Activated CD4-positive, alpha-beta T cell treated with anti-CD3 and anti-CD28 coated beads for 36 hours (primary cell): ENCODE results near the gene HS3ST4. TPM values are rescaled to one million over a fixed set of nuclear protein-coding genes. Genes with fewer than 3 reads are reported as not detected.
"Not testable (repeated sequence)": the region's sequence is repeated elsewhere in the genome, so short reads cannot be mapped to it uniquely, and the experiment has no call there.

Experiments used
- ATAC-seq: fragments of 200-7000 bp; cut with Tn5 transposase; one replicate; pipeline ENCODE4 v1.10.0; 2021; ENCODE audit warnings: mild to moderate bottlenecking, moderate library complexity
- CTCF ChIA-PET: fragments of 350-600 bp; sonication (Branson Sonifier 250); formaldehyde crosslinking; loops from one replicate; lab custom pipeline; 2021; ENCODE audit warnings: antibody characterized with exemption; lab: Charles Lee
- POLR2A ChIA-PET: fragments of 350-600 bp; sonication (Branson Sonifier 250); formaldehyde crosslinking; loops from one replicate; lab custom pipeline; 2021; ENCODE audit warnings: antibody characterized with exemption, inconsistent platforms; lab: Charles Lee
- DNase-seq: peaks from one replicate; pipeline ENCODE4 v3.0.0-alpha.2; 2020
- H3K27ac Mint-ChIP-seq: one replicate; pipeline ENCODE4 v1.8.0; 2021; ENCODE audit warnings: mixed read lengths
- H3K27me3 Mint-ChIP-seq: one replicate; pipeline ENCODE4 v1.8.0; 2021; ENCODE audit warnings: mixed read lengths
- H3K36me3 Mint-ChIP-seq: one replicate; pipeline ENCODE4 v1.8.0; 2021; ENCODE audit warnings: low read depth, mixed read lengths
- H3K4me1 Mint-ChIP-seq: one replicate; pipeline ENCODE4 v1.8.0; 2021; ENCODE audit warnings: mixed read lengths
- H3K4me3 Mint-ChIP-seq: one replicate; pipeline ENCODE4 v1.8.0; 2021; ENCODE audit warnings: mild to moderate bottlenecking, moderate library complexity, mixed read lengths
- H3K9me3 Mint-ChIP-seq: one replicate; pipeline ENCODE4 v1.8.0; 2021; ENCODE audit warnings: low read depth, mixed read lengths
- intact Hi-C, 2 experiments: fragments of 100-400 bp; cut with DNase I in 1 of 2; cut with micrococcal nuclease in 1 of 2; formaldehyde crosslinking; loops; one replicate each; pipeline versions ENCODE4 v1.14.2 to v1.15.1; 2022 to 2024; cut with DNase I, micrococcal nuclease
- total RNA-seq, 2 experiments: library from RNA; stranded (reverse); gene quantifications; one replicate each; pipeline ENCODE4 v1.2.3, GENCODE V29; 2021

HS3ST4 gene
- total RNA-seq, 2 experiments from 2014 or later, result not detected

- Mint-ChIP-seq H3K36me3 (no peaks in the 10 kb centered on the region), H3K4me3 (no peak overlapping the region), H3K27me3 (peaks cover 10% of the 10 kb centered on the region), H3K27ac (no peak overlapping the region), H3K4me1 (no peaks in the 10 kb centered on the region), H3K9me3 (no peaks in the 10 kb centered on the region)
- intact Hi-C loops, result no loop called here
- CTCF ChIA-PET, result no interaction called here
- no peak for ATAC-seq
- POLR2A ChIA-PET, result no interaction called here
- DNase-seq, result no peak
Observed at GRCh38 chr16:25734430-25735385, 42.9 kb downstream of the HS3ST4 start.

DNA sequence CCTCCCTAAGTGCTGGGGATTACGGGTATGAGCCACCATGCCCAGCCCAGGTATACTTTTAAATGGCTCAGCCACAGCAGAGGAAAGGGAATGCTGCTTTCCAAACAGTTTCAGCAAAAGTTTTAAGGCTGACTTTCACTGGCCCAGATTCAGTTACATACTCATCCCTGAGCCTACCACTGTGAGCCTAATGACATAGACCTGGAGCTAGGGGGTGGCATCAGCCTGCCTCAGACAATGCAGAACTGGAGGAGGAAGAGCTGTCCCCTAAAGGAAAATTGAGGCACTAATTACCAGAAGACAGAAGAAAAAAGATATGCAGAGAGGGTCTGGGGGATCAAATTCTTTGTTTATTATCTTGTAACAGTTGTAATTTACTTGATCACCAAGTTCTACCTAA is 43.9 kb downstream of the HS3ST4 start:
- H3K27me3 Mint-ChIP-seq, result peaks cover 10% of the 10 kb centered on the region
- CTCF ChIA-PET, result no interaction called here
- intact Hi-C loops, result no loop called here
- POLR2A ChIA-PET, result no interaction called here
- H3K36me3 Mint-ChIP-seq, result no peaks in the 10 kb centered on the region
- no peaks in the 10 kb centered on the region for H3K4me1 Mint-ChIP-seq
- DNase-seq, result no peak
- no peak overlapping the region for H3K4me3 Mint-ChIP-seq
- H3K9me3 Mint-ChIP-seq, result no peaks in the 10 kb centered on the region
- ATAC-seq, result no peak
- H3K27ac Mint-ChIP-seq, result no peak overlapping the region

DNA sequence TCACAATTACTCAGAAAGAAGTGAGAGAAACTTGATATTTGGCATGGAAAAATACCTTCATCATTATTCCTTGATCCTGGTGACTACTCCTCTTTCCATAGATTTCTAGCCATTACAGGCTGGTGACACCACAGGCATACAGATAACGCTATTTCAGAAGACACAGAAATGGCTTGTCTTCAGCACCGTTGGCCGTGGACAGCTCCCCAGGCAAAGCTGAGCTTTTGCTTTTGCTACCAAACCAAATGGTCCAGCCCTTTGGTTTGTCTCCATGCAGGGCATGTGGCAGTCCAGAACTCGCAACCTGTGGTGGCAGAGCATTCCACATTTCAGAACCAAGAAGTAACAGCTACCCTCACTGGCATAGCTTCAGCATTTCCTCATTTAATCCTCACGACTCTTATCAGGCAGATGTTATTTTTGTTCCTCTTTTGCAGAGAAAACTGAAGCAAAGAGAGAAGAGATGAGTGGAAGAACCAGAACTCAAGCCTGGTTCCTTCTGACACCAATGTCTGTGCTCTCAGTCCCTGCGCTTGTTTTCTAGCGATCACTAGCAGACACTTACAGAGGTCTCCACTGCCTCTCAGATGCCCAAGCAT is 55.5 kb downstream of the HS3ST4 start:
- Mint-ChIP-seq H3K4me1 (no peaks in the 10 kb centered on the region), H3K9me3 (peaks cover 2% of the 10 kb centered on the region), H3K27me3 (no peaks in the 10 kb centered on the region), H3K4me3 (no peak overlapping the region), H3K36me3 (no peaks in the 10 kb centered on the region), H3K27ac (no peak overlapping the region)
- ChIA-PET POLR2A (no interaction called here), CTCF (no interaction called here)
- DNase-seq, result peak; percentile 43
- no peak for ATAC-seq
- intact Hi-C loops, result no loop called here

DNA sequence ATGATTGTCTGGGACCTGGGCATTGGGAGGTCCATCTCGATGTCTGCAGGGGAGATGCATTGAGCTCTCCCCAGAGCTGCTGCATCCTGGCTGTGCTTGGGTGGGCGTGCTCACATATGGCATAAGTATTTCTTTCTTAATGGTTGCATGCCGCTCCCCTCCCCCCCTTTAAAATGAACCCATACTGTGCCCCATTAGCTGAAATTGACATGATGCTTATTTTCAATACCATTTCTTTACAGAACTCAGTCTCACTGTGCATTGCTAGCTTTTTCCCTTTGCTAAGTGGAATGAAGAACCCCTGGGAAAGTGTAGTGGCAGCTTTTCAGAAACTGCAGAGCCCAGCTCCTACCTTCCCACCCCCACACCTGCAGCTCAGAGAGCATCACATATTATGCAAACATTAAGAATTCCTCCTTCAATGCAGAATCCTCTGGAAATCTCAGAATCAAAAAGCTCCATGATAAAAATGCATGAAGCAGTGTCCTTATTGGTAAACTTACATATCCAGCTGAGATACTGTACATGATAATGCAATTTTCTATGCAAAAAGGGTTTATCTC is 56.4 kb downstream of the HS3ST4 start:
- no peaks in the 10 kb centered on the region for H3K27me3 Mint-ChIP-seq
- ChIA-PET CTCF (no interaction called here), POLR2A (no interaction called here)
- ATAC-seq (no peak), DNase-seq (no peak)
- no peak overlapping the region for H3K27ac Mint-ChIP-seq
- H3K4me3 Mint-ChIP-seq, result no peak overlapping the region
- intact Hi-C loops, result no loop called here
- H3K4me1 Mint-ChIP-seq, result no peaks in the 10 kb centered on the region
- H3K9me3 Mint-ChIP-seq, result peaks cover 2% of the 10 kb centered on the region
- no peaks in the 10 kb centered on the region for H3K36me3 Mint-ChIP-seq

DNA sequence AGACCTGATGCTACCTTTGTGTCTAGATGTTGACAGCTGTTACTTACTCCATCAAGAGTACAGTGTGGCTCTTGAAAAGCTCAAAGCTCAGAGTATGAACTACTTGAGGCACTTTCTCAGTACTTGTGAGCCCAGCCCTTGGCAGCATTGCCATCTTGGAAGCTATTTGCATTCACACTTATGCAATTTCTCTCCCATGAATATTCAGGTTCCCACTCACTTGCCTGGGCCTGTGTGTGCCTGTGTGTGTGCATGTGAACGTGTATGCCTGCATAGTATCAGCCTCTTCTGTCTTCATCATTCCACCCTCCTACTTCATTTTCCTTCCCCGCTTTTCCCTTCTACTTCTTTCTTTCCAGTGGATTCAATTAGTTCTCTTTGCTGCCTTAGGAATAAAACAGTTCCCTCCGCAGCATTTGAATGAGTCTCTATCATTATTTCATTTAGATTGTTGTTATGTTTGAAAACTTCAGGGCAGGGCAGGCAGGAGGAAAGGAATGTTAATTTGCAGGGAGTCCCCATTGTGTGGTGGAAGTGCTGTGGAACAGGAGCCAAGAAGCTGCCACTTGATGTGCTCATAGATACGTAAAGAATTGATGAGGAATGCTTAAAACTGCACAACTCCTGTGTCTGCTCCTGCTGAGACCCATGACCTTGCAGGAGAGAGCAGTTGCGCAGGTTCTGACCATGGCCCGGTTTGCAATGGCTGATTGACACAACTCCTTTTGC is 58.9 kb downstream of the HS3ST4 start:
- Mint-ChIP-seq H3K9me3 (peaks cover 2% of the 10 kb centered on the region), H3K4me1 (no peaks in the 10 kb centered on the region), H3K27ac (no peak overlapping the region), H3K4me3 (no peak overlapping the region), H3K27me3 (no peaks in the 10 kb centered on the region), H3K36me3 (no peaks in the 10 kb centered on the region)
- ChIA-PET POLR2A (no interaction called here), CTCF (no interaction called here)
- ATAC-seq, result no peak
- intact Hi-C loops, result no loop called here
- no peak for DNase-seq

DNA sequence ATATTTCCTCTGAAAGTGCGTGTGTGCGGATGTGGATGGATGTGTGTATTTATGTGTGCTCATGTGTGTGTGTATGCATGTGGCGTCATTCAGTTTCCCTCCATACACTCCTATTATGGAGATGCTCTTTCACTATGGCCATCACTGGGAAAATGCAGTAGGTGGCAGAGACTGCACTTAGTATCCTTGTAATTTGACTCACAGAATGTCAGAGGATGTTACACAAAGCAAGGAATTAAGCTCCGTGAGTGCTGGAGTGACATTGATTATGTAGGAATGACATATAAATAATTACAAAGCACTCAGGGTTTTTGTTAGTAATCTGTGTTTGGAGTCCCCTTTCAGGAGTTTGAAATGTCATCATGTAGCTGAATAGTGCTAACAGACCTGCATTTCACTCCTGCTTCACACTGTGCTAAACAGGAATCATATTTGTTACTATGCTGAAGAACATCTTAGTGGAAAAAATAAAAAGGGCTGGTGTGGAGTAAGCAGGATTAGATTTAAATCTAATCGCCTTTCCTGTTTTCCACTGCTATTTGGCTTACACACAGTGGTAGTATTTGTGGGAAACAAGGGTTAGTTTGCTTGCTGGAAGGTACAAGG is 59.6 kb downstream of the HS3ST4 start:
- no peak for ATAC-seq

DNA sequence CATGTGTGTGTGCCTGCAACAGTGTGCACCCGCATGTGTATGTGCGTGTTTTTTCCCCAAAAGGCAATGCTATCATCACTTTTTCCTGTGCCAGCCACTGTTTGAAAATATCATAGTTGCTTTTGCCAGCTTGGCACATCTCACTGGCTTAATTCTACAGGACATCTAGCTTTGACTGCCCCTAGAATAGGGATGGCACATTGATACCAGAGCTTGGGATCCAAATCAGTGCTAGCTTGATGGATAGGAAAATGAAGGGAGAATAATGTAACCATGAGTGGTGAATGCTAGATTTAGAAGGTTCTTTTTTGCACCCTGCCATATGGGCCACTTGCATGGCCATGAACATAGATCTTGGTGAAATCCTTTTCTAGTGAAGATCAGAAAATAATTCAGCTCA is 72.7 kb downstream of the HS3ST4 start:
- ChIA-PET CTCF (interaction anchor here (0.6 kb wide), 1 partner anchor 21 kb away, joined by 3 read pairs; no protein-coding TSS in a partner anchor), POLR2A (no interaction called here)
- Mint-ChIP-seq H3K36me3 (no peaks in the 10 kb centered on the region), H3K9me3 (no peaks in the 10 kb centered on the region), H3K4me1 (peaks cover 3% of the 10 kb centered on the region), H3K27ac (no peak overlapping the region), H3K4me3 (no peak overlapping the region), H3K27me3 (no peaks in the 10 kb centered on the region)
- intact Hi-C loops, result no loop called here
- DNase-seq (no peak), ATAC-seq (no peak)

More for the DNA sequence above, 59.6 kb downstream of the HS3ST4 start:
- H3K4me1 Mint-ChIP-seq, result no peaks in the 10 kb centered on the region
- peaks cover 2% of the 10 kb centered on the region for H3K9me3 Mint-ChIP-seq
- no peak overlapping the region for H3K4me3 Mint-ChIP-seq
- DNase-seq, result no peak
- H3K36me3 Mint-ChIP-seq, result no peaks in the 10 kb centered on the region
- no peak overlapping the region for H3K27ac Mint-ChIP-seq
- ChIA-PET POLR2A (no interaction called here), CTCF (interaction anchor here (0.7 kb wide), 1 partner anchor 522 kb away, joined by 3 read pairs; no protein-coding TSS in a partner anchor)
- intact Hi-C loops, result no loop called here
- H3K27me3 Mint-ChIP-seq, result no peaks in the 10 kb centered on the region

DNA sequence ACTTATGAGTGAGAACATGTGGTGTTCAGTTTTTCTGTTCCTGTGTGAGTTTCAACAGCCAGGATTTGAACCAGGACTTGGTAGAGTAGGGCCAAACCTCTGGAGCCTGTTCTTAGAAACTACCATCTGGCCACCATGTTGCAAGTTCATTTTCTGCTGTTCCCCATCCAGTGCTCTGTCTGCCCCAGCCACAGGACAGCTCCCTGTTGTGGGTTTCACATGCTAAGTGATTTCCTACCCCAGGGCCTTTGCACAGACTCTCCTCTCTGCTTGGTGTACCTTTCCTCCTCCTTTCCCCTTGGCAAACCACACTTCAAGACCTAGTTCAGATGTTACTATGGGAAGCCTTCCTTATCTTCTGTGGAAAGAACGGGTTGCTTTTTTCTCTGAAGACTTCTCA is 79.5 kb downstream of the HS3ST4 start:
- CTCF ChIA-PET, result no interaction called here
- DNase-seq (no peak), ATAC-seq (no peak)
- Mint-ChIP-seq H3K4me1 (peaks cover 3% of the 10 kb centered on the region), H3K4me3 (no peak overlapping the region), H3K27ac (no peak overlapping the region), H3K36me3 (no peaks in the 10 kb centered on the region), H3K9me3 (no peaks in the 10 kb centered on the region), H3K27me3 (peaks cover 3% of the 10 kb centered on the region)
- intact Hi-C loops, result no loop called here
- POLR2A ChIA-PET, result interaction anchor here (0.6 kb wide), 1 partner anchor 8 kb away, joined by 4 read pairs; no protein-coding TSS in a partner anchor

GRCh38 chr16:25771812-25772568 is 80.2 kb downstream of the HS3ST4 start:
- DNase-seq, result no peak
- ATAC-seq, result no peak
- no peak overlapping the region for H3K4me3 Mint-ChIP-seq
- ChIA-PET POLR2A (interaction anchor here (0.6 kb wide), 1 partner anchor 9 kb away, joined by 4 read pairs; no protein-coding TSS in a partner anchor), CTCF (no interaction called here)
- H3K36me3 Mint-ChIP-seq, result no peaks in the 10 kb centered on the region
- H3K4me1 Mint-ChIP-seq, result peaks cover 3% of the 10 kb centered on the region
- H3K27me3 Mint-ChIP-seq, result peaks cover 3% of the 10 kb centered on the region
- intact Hi-C loops, result no loop called here
- H3K27ac Mint-ChIP-seq, result no peak overlapping the region
- H3K9me3 Mint-ChIP-seq, result no peaks in the 10 kb centered on the region

- intact Hi-C loops, H3K27ac Mint-ChIP-seq, H3K36me3 Mint-ChIP-seq, POLR2A ChIA-PET, H3K27me3 Mint-ChIP-seq, H3K9me3 Mint-ChIP-seq, H3K4me3 Mint-ChIP-seq, CTCF ChIA-PET, H3K4me1 Mint-ChIP-seq, ATAC-seq, DNase-seq: not testable (repeated sequence)
Observed at GRCh38 chr16:25776214-25776613, 84.5 kb downstream of the HS3ST4 start.
